MM.1S (cell line): Measurements from ENCODE around the gene MS4A1.

Experiments
- EZH2 ChIP-seq: fragments of 300-600 bp; sonication (generic); optimal IDR thresholded peaks from 2 replicates; pipeline ENCODE3; 2017; ENCODE audit warnings: low read depth, mild to moderate bottlenecking, antibody characterized with exemption, low read length, mixed read lengths
- EZH2phosphoT487 ChIP-seq: fragments of 300-600 bp; sonication (generic); IDR thresholded peaks from 2 replicates; pipeline ENCODE4 v1.6.1; 2018; ENCODE audit warnings: antibody characterized with exemption, low read length
- TF ChIP-seq, protein P1 (sequence below): fragments of 300-600 bp; sonication (generic); IDR thresholded peaks from 2 replicates; pipeline ENCODE4 v1.5.1; 2016; ENCODE audit warnings: antibody characterized with exemption, low read length, mixed read lengths

DNA sequence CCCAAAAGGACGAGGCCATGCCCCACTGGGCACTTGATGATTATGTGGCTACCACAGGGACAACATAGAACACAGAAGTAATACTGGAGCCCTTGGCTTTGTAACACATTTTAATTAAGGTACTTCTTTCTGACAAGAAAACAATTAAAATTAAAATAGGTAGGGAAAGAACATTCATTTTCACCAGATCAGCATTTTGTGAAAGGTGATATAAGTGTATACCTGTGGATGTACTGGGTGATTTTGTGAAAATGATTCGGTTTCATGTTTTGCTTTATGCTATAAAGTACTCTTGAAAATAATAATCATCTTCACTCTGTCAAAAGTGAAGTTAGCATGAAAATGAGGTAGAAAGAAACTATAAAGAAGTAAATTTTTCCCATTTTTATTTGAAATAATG, 37.8 kb downstream of the MS4A1 start:
- TF ChIP-seq, protein P1, sequence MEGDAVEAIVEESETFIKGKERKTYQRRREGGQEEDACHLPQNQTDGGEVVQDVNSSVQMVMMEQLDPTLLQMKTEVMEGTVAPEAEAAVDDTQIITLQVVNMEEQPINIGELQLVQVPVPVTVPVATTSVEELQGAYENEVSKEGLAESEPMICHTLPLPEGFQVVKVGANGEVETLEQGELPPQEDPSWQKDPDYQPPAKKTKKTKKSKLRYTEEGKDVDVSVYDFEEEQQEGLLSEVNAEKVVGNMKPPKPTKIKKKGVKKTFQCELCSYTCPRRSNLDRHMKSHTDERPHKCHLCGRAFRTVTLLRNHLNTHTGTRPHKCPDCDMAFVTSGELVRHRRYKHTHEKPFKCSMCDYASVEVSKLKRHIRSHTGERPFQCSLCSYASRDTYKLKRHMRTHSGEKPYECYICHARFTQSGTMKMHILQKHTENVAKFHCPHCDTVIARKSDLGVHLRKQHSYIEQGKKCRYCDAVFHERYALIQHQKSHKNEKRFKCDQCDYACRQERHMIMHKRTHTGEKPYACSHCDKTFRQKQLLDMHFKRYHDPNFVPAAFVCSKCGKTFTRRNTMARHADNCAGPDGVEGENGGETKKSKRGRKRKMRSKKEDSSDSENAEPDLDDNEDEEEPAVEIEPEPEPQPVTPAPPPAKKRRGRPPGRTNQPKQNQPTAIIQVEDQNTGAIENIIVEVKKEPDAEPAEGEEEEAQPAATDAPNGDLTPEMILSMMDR, result no peak
- TF ChIP-seq EZH2 (no peak), EZH2phosphoT487 (no peak)
